ENCODE measurements around the gene PLPP1.

The PLPP1 gene

GRCh38 chr5:55392669-55393068 lies 142.1 kb downstream of the PLPP1 start:
- POLR2A ChIA-PET = no interaction called here
- no peak for DNase-seq (ENCODE audit: low read depth, low spot score)

GRCh38 chr5:55391707-55392106 lies 143.1 kb downstream of the PLPP1 start:
- no peak for DNase-seq (ENCODE audit: low read depth, low spot score)
- CTCF ChIA-PET = interaction anchor here (3.1 kb wide), 1 partner anchor 15 kb away, joined by 16 read pairs; no protein-coding TSS in a partner anchor

More at GRCh38 chr5:55392669-55393068, 142.1 kb downstream of the PLPP1 start:
- H3K4me3 ChIP-seq (ENCODE audit: low read depth, low read length) = no peak overlapping the region
- TF ChIP-seq CTCF (IDR thresholded peaks at IDR 0.05; ENCODE audit: insufficient read depth, low read length, missing control alignments) = no peak
- CTCF ChIA-PET = interaction anchor here (0.7 to 3.1 kb wide), 3 partner anchors 12 to 299 kb away, joined by 3 to 16 read pairs (median 4); no protein-coding TSS in a partner anchor

GRCh38 chr5:55387865-55388264 lies 146.9 kb downstream of the PLPP1 start:
- ChIA-PET CTCF (interaction anchor here (0.7 to 0.8 kb wide), 2 partner anchors 146 to 304 kb away, joined by 3 read pairs; no protein-coding TSS in a partner anchor), POLR2A (no interaction called here)
- no peak for TF ChIP-seq CTCF (IDR thresholded peaks at IDR 0.05; ENCODE audit: insufficient read depth, low read length, missing control alignments)
- H3K4me3 ChIP-seq (ENCODE audit: low read depth, low read length) = no peak overlapping the region
- DNase-seq (ENCODE audit: low read depth, low spot score) = no peak

More at GRCh38 chr5:55391707-55392106, 143.1 kb downstream of the PLPP1 start:
- POLR2A ChIA-PET = no interaction called here
- no peak for TF ChIP-seq CTCF (IDR thresholded peaks at IDR 0.05; ENCODE audit: insufficient read depth, low read length, missing control alignments)
- H3K4me3 ChIP-seq (ENCODE audit: low read depth, low read length) = no peak overlapping the region

GRCh38 chr5:55386356-55386755 lies 148.4 kb downstream of the PLPP1 start:
- POLR2A ChIA-PET = no interaction called here
- no peak for TF ChIP-seq CTCF (IDR thresholded peaks at IDR 0.05; ENCODE audit: insufficient read depth, low read length, missing control alignments)
- H3K4me3 ChIP-seq (ENCODE audit: low read depth, low read length) = no peak overlapping the region
- DNase-seq (ENCODE audit: low read depth, low spot score) = no peak
- CTCF ChIA-PET = interaction anchor here (0.7 to 2.4 kb wide), 4 partner anchors 14 to 306 kb away, joined by 3 to 9 read pairs (median 6); no protein-coding TSS in a partner anchor

GRCh38 chr5:55385846-55386245 lies 148.9 kb downstream of the PLPP1 start:
- CTCF ChIA-PET = interaction anchor here (0.8 to 2.4 kb wide), 4 partner anchors 13 to 306 kb away, joined by 3 to 9 read pairs (median 6); no protein-coding TSS in a partner anchor
- no peak for TF ChIP-seq CTCF (IDR thresholded peaks at IDR 0.05; ENCODE audit: insufficient read depth, low read length, missing control alignments)
- no peak for DNase-seq (ENCODE audit: low read depth, low spot score)
- H3K4me3 ChIP-seq (ENCODE audit: low read depth, low read length) = no peak overlapping the region
- POLR2A ChIA-PET = no interaction called here

- CTCF ChIA-PET = interaction anchor here (0.8 to 2.4 kb wide), 3 partner anchors 17 to 307 kb away, joined by 4 to 9 read pairs (median 8); no protein-coding TSS in a partner anchor
- no peak overlapping the region for H3K4me3 ChIP-seq (ENCODE audit: low read depth, low read length)
- POLR2A ChIA-PET = no interaction called here
- DNase-seq (ENCODE audit: low read depth, low spot score) = no peak
- no peak for TF ChIP-seq CTCF (IDR thresholded peaks at IDR 0.05; ENCODE audit: insufficient read depth, low read length, missing control alignments)
These were observed 149.5 kb downstream of the PLPP1 start for GRCh38 chr5:55385227-55385626.
